HG03571 (cell line): Measurements from ENCODE around the gene TSC2.
"Not testable (repeated sequence)": the region's sequence is repeated elsewhere in the genome, so short reads cannot be mapped to it uniquely, and the experiment has no call there.

Source experiments
- ATAC-seq: cut with Tn5 transposase; IDR thresholded peaks from one replicate; pipeline ENCODE4 v1.9.1; 2021; ENCODE audit not compliant: unreplicated experiment

The TSC2 gene

DNA sequence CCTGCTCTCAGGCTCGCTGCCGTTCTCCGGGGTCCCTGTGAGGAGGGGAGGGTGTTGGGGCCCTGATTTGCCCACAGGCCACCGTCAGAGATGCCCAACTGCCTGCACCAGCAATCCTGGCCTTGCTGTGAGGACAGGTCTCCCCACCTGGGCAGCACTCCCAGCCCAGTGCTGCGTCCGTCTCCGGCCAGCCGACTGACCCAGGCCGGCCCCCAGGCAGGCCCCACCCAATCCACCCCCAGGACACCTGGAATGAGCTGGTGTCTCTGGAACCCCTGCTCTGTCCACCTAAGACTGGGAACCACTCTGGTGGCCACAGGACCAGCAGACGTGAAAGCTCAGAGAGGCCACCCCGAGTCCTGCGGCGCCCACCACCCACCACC, 67.8 kb downstream of the TSC2 start:
- no peak for ATAC-seq

GRCh38 chr16:2116428-2116827, 68.6 kb downstream of the TSC2 start:
- not testable (repeated sequence) for ATAC-seq

GRCh38 chr16:2117341-2117740, 69.6 kb downstream of the TSC2 start:
- ATAC-seq: not testable (repeated sequence)

GRCh38 chr16:2117960-2118722, 70.4 kb downstream of the TSC2 start:
- ATAC-seq: not testable (repeated sequence)

- ATAC-seq: not testable (repeated sequence)
These were observed 73.5 kb downstream of the TSC2 start for GRCh38 chr16:2121325-2121724.

DNA sequence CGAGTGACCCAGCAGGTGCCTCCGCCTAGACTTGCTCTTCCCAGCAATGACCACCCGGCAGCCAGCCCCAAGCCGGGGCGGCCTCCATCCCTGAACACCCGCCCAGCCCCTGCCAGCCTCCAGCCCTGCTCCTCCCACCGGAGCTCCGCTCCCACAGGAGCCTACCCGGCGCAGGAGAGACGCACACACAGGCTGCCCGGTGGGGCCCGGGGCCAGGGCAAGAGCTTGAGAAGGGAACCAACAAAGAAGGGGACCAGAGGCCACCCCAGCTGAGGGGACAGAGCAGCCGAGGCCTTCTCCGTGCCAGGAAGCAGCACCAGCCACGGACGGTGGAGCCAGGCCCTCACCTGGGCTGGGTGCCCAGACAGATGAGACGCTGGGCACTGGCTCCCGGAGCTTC, 74.1 kb downstream of the TSC2 start:
- no peak for ATAC-seq

DNA sequence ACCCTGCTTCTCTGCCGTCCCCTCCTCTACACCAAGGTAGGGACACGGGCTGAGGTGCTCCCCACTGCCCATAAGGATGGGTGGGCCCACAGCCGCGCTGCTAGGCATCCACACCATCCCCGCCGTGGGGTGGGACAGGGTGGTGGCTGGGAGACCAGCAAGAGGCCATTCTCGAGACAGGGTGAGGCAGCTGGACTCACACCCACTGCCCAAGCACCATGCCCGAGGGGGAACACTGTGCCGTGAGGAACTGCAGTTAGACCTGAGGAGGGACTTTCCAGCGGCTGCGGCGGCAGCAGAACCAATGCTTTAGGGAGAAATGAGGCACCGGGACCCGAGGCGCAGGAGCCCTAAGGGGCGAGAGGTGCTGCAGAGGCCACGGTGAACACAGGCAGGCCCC, 74.6 kb downstream of the TSC2 start:
- no peak for ATAC-seq

GRCh38 chr16:2122934-2123683, 75.3 kb downstream of the TSC2 start:
- not testable (repeated sequence) for ATAC-seq

DNA sequence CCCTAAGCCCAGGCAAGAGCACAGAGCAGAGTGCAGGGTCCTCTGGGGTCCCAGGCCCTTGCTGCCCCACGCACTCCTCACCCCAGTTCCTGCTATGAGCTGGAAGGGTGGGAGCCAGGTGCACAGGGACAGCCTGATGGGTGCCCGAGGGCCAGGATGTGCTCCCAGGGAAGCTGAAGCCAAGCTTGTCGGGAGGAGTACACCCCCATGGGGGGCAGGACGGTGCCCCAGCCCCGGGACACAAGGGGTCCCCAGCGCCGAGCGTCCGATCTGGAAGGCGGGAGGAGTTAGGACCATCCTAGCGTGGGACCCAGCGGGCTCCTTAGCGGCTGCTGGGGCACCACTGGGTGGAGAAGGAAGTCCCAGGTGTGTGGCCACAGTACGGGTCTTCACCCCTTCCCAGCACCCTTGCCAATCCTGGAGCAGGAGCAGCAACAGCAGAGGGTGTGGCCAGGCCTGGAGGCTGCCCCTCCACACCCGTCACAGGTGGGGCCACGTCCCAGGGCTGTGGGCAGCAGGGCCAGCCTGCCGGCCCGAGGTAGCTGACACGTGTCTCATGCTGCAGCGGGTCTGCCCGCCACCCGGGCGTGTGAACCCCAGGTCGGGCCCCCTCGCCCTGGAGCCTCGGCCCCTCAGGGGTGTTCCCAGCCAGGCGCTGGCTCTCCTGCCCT, 76.1 kb downstream of the TSC2 start:
- ATAC-seq: not testable (repeated sequence)

DNA sequence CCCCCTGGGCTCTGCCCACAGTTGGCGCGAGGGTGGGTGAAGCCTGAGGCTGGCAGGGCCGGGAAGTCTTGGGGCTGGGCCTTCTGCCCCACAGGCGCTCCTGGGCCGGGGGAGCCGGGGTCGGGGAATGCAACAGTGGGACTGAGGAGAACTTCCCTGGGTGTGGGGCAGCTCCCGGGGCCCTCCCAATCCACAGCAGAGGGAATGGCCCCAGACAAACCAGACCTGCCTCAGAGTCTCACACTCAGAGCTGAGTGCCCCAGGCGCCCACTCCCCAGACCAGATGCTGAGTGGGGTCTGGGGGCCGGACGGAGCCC, 76.5 kb downstream of the TSC2 start:
- ATAC-seq: not testable (repeated sequence)

DNA sequence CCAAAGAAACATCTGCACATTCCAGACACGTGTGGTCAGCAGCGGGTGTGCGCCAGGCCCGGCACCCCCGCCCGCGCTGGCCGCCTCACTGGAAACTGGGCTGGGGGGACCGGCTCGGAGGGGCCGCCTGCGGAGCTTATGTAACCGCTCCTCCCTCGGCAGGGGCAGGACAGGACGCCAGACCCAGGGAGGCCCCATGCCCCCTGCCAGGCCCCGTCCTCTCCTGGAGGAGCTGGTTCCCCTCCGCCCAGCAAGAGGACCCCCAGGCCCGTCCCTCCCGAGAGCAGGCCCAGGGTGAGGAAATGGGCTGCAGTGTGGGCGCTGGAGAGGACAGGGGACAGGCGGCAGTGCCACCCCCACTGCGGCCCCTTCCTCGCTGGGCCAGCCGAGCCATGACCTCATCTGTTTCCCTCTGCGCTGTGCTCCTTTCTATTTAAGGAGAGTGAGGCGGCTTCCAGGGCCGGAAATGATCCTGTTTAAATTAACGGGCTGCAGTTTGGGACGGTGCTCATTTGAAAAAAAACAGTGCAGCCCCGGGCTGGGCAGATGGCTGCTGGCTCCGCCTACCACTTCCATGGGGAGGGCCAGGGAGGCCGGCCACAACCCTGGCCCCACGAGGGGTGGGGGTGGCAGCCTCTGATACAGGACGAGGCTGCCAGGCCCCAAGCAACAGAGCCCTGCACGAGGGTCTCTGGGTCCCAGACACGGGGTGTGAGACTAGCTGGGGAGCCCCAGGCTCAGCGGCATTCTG, 77.1 kb downstream of the TSC2 start:
- ATAC-seq: not testable (repeated sequence)

DNA sequence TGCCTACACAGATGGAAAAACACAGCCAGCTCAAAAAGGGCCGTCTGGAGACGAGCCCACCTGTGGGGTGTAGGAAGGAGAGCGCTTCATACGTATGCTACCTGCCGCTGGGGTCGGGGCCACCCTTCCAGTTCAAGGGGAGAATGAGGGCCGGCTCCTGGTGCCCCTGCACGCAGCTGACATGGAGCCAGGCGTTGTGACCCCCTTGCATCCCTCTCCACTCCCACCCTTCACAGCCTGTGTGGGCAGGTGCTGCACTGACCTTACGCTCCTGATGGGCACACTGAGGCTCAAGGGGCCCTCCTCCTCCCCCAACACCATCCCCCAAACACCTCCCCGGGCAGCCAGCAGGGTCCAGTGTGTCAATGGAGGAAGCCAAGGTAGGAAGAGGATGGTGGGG, 77.8 kb downstream of the TSC2 start:
- not testable (repeated sequence) for ATAC-seq

DNA sequence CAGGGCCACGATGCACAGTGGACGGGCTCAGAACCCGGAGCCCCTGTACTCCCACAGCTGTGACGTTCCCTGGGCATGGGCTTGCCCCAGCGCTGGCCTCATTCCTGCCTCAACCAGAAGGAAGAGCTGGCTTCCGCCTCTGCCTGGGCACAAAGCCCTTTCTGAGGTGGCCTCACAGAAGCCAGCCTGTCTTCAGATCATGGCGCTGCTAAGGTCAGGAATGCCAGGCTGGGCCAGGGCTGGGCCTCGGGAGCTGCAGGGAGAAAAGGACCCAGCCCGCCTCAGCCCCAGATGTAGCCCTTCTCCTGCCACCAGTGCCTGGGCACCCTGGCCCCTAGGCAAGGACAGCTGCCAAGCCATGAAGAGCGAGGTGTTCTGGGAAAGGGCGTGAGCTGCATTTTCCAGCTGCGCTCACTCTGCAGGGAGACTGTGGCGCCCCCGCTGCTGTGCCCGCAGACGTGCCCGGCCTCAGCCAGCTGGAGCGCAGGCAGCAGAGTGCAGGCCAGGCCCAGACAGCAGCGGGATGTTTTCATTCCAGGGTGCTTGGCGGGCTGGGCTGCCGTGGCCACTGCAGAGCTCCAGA, 78.5 kb downstream of the TSC2 start:
- ATAC-seq: not testable (repeated sequence)

GRCh38 chr16:2126928-2127556, 79.3 kb downstream of the TSC2 start:
- not testable (repeated sequence) for ATAC-seq

- ATAC-seq: not testable (repeated sequence)
These were observed 80.0 kb downstream of the TSC2 start for GRCh38 chr16:2127630-2128280.

DNA sequence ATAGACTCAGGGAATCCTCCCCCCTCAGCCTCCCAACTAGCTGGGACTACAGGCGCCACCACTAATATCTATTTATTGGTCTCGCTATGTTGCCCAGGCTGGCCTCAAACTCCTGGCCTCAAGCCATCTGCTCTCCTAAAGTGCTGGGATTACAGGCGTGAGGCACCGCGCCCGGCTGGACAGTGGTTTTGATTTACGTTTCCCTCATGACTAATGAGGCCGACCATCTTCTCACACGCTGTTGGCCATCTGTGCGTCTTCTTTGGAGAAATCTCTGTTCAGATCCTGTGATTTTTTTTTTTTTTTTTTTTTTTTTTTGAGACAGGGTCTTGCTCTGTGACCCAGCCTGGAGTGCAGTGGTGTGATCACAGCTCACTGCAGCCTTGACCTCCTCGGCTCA, 81.5 kb downstream of the TSC2 start:
- ATAC-seq: not testable (repeated sequence)

- not testable (repeated sequence) for ATAC-seq
These were observed 82.2 kb downstream of the TSC2 start for GRCh38 chr16:2129890-2130447.

DNA sequence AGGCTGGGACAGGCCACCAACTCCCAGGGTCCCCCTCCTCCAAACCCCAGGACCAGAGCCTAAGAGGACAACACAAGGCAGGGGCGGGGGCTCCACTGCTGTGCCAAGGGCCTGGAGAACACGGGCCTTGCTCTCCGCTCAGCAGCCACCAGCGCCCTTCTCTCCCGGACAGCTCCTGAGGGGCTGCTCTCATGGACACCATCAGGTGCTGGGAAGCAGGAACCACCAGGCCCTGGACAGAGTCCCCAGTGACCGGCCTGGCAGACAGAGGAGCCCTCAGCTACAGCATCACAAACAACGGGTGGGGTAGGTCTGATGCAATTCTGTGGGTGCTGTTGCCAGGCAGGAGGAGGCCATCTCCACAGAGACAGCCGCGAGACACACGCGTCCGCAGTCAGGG, 86.0 kb downstream of the TSC2 start:
- ATAC-seq: not testable (repeated sequence)

DNA sequence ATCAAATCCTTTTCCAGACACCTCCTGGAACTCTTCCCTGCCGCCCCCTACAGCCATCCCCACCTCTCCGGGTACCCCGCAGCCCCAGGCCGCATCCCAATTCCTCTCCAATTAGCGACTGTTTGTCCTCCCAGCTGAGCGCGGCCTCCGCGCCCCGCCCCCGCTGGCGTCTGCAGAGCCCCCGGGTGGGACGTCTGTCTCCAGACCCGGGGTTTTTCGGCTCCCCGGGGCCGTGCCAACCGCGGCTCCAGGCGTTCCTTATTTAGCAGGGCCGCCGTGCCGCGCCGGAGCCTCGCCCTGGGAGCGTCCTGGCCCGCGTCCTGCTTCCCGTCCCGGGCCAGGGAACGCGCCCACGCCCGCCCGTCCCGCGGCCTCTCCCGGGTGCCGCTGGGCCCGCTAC, 87.3 kb downstream of the TSC2 start:
- not testable (repeated sequence) for ATAC-seq
